Islet of Langerhans (tissue), 1 donor: ENCODE measurements around the gene FHIT.
"Not testable (repeated sequence)": the region's sequence is repeated elsewhere in the genome, so short reads cannot be mapped to it uniquely, and the experiment has no call there.

Source experiments
- FAIRE-seq: peaks from one replicate; lab custom pipeline; 2011; peaks lifted over from hg19 to GRCh38; lab: Jason Lieb, UNC

FHIT gene

DNA sequence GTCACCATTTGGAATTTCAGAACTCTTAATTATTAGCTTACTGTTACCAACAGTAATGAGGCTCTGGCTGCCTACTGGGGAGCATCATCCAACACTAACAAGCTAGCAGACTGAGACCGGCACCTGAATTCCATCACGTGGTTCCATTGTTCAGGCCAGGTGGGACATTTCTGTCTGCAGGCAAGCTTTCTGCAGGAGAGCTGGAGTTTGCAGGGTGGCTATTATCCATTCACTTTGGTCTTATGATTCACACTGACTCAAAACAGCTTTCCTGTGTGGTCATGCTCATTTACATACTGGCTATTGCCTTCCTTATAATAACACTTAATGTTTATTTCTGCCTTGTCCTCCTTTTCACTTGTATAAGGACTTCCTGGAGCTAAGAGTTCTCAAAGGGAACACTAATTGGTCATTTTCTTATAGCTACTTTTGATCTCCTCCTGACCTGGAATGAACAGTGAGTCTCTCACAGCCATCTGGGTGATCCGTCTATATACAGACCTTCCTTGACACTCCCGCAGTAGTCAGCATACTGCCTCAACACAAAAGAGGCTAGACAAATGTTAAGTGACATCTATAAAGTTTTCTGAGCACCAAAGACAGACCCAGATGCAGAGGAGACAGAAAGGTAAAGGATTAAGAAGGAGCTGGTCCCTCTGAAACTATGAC is 695.4 kb downstream of the FHIT start:
- no peak for FAIRE-seq

DNA sequence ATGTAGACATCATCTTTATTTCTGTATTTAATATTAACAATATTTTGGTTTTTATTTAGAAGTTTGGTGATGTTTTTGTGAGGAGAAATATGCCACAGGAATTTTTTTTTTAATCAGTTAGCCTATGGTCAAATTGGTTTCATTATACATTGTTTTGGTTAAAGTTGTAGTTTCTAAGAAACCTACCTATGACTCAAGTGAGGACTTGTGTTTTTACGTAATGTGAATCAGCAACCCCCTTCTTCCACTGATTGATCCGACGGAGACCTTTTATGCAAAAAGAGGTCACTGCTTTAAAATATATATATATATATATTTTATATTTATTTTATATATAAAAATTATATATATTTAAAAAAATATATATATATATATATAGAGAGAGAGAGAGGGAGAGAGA is 698.1 kb downstream of the FHIT start:
- no peak for FAIRE-seq

DNA sequence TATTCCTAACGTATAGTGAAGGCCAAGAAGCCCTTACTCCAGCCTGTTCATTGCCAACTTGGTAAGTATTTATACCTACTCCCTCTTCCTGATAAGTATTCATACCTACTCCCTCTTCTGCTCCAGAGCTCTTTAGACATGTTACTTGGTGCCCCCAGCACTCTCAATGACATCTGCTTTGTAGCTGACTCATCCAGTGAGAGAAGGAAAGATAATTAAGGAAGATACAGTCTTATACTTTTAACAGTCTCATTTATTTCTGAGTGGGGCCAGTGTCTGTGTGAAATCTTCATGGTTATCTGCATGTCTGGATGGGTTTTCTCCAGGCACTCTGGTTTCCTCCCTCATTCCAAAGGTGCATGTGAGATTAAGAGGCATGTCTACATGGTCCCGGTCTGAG is 698.7 kb downstream of the FHIT start:
- FAIRE-seq, result no peak

DNA sequence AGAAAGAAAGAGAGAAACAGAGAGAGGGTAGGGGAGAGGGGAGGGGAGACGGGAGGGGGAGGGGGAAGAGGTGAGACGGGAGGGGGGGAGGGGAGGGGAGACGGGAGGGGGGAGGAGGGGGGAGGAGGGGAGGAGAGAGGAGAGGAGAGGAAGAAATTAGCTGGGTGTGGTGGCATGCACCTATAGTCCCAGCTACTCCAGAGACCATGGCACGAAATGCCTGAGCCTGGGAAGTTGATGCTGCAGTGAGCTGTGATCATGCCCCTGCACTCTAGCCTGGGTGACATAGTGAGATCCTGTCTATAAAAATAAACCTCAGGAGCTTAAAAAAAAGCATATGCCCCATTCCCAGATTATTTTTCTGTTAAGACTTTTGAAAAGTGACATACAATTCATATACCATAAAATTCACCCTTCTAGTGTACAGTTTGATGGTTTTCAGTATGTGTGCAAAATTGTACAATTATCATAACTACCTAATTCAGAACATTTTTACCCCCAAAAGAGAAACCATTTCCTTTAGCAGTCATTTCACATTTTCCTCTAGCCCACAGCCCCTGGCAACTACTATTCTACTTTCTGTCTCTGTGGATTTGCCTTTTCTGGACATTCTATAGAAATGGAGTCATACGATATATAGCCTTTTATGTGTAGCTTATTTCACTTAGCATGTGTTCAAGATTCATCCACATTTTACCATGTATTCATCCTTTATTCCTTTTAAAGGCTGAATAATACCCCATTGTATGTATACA is 699.6 kb downstream of the FHIT start:
- FAIRE-seq, result no peak

DNA sequence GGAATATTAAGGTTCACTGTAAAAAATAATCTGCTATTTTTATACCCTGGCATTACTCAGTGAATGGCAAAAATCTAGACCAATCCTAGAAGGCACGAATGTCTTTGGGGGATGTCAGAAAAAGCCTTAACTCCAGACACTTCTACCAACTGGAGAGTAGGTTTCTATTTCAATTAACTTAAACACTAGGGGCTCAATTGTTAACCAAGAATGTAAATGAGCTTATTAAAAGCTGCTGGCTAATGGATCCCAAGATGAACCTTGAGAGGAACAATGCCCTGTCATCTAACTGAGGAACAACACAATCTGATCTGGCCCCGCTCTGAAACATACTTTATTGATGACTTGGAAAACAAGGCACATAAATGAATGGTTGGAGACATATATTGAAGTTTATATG is 701.4 kb downstream of the FHIT start:
- FAIRE-seq, result no peak

DNA sequence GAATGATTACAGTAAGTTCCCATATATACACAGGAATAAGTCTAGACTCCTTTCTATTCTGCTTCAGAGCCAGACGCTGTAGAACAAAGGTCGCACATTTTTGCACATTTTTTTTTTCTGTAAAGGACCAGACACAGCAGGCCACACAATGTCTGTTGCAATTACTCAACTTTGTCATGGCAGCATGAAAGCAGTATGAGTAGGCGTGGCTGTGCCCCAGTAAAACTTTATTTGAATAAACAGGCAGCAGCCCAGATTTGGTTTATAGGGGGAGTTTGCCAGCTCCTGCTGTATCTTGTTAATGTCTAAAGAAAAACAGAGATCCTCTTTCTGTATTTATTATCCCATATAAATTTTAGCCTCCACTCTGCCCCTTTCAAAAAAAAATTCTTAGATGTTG is 708.3 kb downstream of the FHIT start:
- FAIRE-seq, result no peak

DNA sequence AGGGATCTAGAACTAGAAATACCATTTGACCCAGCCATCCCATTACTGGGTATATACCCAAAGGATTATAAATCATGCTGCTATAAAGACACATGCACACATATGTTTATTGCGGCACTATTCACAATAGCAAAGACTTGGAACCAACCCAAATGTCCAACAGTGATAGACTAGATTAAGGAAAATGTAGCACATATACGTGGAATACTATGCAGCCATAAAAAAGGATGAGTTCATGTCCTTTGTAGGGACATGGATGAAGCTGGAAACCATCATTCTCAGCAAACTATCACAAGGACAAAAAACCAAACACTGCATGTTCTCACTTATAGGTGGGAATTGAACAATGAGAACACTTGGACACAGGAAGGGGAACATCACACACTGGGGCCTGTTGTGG is 711.9 kb downstream of the FHIT start:
- not testable (repeated sequence) for FAIRE-seq

DNA sequence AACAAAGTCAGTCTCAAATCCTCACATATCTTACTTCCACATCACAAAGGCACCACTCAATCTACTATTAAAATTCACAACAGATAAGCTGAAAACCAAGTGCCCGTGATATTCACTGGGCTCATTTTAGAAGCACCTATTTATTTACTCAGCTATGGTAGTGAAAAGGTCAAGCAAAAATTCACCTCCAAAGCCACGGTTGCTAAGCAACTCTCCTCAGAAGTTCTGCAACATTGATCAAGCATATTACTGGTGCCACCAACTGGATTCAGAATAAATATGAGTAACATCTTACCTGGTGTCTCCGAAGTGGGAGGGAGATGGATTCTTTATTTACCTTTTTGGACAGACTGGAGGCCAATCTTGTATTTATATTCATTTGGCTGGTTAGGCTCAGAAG is 714.8 kb downstream of the FHIT start:
- FAIRE-seq, result peak; percentile 92

DNA sequence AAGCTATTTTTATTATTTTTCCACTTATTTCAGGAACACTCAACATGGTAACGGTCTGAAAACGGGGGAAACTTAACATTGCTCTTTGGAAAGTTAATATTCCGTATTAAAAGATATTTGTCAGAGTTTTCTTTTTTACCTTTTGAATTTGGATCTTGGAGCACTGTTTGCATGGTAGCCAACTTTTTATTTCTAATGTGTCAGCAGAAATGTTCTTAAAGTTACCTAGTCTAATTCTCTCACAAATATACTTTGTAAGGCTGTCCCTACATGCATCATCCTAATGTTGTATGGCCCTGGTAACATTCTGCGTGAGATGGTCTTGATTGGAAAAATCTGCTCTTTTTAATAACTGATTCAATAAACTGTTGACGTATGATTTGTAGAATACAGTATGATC is 719.5 kb downstream of the FHIT start:
- no peak for FAIRE-seq

DNA sequence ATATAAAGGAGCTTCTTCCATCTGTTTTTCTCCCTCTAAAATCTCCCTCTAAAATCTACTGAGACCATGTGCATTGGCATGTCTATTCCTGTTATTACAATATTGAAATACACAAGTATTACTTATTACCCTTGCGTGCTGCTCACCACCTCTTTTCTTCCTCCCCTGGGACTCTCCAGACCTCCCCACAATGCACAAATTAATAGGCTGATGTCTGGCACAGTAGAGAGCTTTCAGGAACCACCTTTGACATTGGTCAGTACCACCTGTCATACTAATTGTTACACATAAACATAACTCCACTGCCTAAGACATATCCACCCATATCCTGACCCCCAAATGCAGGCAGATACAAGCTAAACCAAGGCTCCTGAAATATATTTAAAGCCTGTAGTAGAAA is 722.6 kb downstream of the FHIT start:
- no peak for FAIRE-seq

DNA sequence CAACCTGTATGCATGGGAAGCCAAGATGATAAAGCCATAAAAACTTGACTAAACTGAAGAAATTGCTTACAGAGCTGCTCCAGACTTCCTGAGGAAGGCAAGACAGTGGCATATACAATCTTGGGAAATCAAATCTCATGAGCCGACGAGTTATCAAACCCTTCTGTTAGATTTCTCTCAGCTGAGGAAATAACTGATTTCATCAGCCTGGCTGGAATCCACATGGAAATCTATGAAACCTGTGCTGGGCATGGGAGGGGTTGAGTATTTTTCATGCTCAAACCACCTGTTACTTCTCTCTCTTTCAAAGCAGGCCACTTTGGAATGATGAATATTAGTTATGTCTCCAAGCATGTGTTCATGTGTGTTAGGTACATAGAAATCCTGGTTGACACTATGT is 727.7 kb downstream of the FHIT start:
- FAIRE-seq, result no peak

DNA sequence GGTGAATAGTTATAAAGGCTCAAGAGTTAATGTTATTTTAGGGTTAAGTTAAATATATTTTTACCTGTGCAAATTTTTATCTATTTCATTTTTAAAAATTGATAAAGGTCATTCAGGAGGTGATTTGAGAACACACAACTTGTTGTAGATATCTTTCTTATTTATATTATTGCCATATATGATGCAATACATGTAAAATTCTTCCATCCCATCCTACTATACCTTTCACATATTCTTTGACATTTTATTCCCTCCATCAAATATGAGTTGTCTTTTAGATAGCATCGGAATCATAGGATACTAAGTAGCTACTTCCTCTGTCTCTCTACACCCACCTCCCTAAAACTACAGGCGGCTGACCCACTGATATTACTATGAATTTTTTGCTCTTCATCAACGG is 734.1 kb downstream of the FHIT start:
- no peak for FAIRE-seq

DNA sequence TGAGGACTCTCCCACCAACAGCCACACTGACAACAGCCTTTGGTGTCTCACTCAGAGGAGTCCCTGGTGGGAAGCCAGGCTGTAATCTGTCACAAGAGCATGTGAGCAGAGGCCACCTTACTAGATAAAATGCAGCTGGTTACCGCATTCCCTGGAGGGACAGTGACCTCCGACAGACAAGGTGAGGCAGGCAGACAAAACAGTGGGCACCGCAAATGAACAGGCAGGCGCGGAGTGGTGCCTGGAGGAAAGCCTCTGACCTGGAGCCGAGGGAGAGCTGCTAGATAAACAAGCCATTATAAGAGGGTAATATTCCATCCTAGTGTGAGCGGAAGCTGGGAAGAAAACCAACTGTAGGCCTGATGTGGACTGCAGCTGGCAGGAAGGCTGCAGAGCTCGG is 736.4 kb downstream of the FHIT start:
- FAIRE-seq, result no peak

DNA sequence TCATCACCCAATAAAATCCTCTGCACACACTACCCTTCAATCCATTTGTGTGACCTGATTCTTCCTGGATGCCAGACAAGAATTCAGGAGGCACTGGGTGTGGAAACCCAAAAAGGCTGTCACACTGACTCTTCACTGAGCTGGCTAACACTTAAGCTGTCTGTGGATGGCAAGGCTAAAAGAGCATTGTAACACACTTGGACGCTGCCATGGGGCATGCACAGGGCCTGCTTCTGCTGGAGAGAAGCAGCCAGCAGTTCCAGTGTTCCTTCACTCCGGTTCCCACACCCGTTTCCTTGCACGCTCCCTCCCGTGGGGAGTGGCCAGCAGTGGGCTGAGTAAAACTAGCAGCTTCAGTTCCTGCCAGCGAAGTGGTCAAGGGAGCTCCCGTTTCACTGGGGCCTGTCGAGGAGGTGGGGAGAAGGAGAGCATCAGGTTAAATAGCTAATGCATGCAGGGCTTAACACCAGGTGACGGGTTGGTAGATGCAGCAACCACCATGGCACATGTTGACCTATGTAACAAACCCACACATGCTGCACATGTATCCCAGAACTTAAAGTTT is 737.1 kb downstream of the FHIT start:
- FAIRE-seq, result no peak

DNA sequence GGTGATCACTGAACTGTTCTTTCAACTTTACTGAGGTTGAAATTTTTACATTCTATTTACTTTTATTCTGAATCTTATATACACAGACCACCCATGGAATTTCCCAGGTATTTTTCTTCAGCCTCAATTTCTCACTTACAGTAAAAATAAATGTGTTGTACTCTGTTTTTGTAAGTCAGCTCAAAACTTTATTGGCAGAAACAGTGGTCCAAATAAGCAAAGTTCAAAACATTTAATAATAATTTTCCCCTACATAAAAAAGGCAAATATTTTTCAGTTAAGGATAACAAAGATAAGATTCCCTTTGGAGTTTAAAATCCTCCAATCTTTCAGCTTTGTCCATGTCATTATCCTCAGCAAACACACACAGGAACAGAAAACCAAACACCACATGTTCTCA is 738.0 kb downstream of the FHIT start:
- FAIRE-seq, result no peak

DNA sequence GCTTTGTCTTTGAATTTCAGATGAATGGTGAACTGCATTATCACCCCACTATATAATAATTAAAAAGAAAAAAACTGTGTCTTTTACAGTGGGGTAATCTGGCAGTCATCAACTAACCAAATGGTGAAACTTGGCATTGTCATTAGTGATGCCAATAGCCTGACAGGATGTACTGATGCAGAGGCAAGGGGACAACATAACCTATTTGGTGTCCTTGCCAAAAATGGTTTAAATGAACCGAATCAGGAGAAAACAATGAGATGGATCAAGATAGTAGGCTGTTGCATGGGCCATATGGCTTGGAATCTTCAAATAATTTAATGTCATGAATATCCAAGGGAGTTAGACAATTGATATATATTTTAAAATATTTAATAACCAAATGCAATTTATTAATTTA is 738.7 kb downstream of the FHIT start:
- no peak for FAIRE-seq

DNA sequence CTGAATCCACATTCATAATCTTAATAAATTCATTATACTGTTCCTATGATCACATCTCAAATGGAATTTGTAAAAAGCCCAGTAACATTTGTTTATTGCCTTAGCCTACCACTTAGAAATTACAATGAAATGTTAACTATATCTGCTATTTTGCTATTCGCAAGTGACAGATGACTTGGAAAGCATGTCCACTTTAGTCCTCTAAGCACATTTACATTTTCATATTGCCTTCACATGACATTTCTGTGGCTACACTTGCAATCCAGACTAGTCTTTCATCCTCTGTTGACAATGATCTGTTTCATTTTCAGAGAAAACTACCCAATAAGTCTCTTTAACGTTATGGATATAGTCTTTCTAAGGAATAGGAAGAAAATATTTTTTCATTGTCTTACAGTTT is 741.8 kb downstream of the FHIT start:
- no peak for FAIRE-seq

DNA sequence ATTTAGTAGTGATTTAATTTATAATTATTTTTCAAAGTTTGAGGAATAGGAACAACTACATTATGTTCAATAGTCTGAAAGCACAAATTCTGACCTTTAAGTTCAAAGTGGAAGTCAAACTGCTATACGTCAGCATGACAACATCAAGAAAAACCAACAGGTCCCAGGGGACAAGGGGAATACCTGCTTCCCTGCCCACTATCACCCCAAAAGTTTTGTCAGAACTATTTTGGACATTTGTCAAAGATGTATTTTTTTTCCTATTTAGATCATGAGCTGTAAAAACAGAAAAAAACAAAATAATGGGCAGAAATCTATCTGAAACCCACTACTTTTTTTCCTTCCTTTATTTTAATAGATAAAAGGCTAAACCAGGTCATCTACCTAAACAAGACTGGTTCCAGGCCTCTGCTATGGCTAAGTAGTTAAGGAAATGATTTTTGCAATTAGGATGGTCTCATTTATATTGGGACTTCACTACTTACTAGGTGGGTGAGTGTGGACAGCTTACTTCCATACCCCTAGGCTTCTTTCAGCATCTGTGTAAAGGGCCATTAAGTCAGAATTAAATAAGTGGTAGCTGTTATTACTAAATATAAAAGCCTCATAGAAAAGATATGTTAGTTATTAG is 746.3 kb downstream of the FHIT start:
- no peak for FAIRE-seq

DNA sequence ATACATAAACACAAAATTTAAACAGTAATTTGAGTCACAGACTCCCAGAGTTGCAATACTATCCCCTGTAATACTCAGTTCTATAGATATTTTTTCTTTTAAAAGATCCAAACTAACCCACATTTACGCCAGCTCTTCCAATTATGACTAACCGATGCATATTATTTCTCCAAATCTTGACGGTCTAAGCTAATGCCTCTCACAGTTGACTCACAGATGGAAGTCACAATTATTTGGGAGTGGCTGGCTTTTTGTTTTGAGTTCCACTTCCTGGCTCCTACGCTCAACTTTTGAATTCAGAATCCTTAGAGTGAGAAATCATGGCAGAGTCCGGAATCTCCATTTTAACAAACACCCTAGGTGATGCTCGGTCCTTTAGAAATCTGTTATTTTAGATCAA is 749.9 kb downstream of the FHIT start:
- no peak for FAIRE-seq

DNA sequence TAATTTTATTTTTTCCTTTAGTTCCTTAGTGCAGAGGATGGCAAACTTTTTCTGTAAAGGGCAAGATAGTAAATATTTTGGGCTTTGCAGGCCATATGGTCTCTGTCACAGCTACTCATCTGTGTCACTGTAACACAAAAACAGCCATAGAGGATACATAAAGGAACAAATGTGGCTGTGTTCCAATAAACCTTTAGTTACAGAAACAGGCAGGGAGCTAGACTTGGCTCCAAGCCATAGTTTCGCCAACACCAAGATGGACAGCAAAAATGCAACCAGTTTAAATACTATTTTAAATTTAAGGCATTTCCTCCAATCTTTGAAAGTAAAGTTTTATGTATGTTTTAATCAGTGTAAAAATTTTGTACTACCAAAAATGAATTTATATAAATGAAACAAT is 753.4 kb downstream of the FHIT start:
- peak; percentile 85 for FAIRE-seq

DNA sequence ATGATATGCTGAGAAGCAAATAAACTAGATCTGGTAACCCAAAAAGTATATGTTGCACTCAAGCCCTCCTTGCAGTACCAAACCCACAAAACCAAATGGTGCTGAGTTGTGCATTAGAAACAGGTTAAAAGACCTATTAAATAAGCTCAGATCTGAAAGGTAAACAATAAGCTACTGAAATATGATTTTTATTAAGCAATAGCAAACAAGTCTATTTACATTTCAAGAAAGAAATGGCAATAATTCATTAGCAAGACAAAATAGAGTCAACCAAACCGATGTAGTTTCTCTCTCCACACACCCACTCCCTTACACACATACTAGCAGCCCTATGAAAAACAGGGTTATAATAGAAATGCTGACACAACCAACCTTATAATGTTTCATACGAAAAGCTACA is 760.3 kb downstream of the FHIT start:
- no peak for FAIRE-seq

DNA sequence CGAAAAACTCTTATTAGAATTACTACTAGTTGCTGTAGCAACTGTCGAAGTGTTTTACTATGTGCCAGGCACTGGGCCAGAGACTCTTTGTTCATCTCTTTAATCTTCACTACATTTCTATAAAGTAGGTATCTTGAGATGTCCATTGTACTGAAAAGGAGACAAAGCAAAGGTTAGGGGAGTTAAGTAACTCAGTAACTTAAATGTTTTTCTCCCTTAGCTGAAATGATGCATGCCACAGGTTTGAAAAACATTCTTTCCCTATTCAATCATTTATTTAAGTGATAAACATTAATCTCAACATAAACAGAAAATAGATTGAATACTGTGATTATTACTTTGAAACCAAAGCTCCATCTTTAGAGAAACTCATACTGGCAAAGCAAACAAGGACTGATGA is 776.2 kb downstream of the FHIT start:
- no peak for FAIRE-seq

DNA sequence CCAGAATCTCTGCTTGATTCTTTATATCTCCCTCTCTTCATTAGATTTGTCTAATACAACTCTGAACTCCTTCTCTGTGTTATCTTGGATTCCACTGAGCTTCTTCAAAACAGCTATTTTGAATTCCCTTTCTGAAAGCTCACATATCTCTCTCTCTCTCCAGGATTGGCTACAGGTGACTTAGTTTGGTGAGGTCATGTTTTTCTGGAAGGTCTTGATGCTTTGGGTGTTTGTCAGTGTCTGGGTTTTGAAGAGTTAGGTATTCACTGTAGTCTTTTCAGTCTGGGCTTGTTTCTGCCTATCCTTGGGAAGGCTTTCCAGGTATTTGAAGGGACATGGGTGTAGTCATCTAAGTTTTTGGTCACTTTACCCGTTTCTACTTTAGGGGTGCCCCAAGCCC is 781.8 kb downstream of the FHIT start:
- no peak for FAIRE-seq

DNA sequence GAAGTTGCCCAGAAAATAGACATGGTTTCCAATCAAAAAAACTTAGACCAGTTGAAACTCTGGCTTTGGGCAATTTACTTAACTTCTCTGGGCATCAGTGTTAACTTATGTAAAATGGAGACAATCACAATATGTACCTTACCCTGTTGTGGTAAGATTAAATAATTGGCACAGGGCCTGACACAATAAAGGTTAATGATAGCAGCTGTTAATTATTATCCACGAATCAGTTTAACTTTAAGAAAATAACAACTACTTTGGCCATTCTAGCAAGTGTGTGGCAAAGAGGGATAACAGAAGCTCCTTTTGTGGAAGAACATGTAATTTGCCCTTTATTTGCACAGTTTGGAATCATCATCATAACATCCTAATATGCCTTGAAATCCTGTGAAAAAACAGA is 787.6 kb downstream of the FHIT start:
- FAIRE-seq, result no peak
